Mucosa of stomach (tissue), 1 donor: ENCODE results near the gene HSPG2.

Experiments
- H3K27me3 ChIP-seq: one replicate; pipeline ENCODE4 v1.7.0; 2013; ENCODE audit warnings: mild to moderate bottlenecking, low read length; ENCODE audit not compliant: control insufficient read depth, insufficient read depth
- H3K36me3 ChIP-seq: one replicate; pipeline ENCODE4 v1.7.0; 2013; ENCODE audit warnings: low read length; ENCODE audit not compliant: control insufficient read depth, insufficient read depth
- H3K4me1 ChIP-seq: one replicate; pipeline ENCODE4 v1.7.0; 2013; ENCODE audit warnings: mild to moderate bottlenecking, low read length; ENCODE audit not compliant: control insufficient read depth, insufficient read depth
- H3K4me3 ChIP-seq: one replicate; pipeline ENCODE4 v1.7.0; 2013; ENCODE audit warnings: low read length
- H3K9ac ChIP-seq: one replicate; pipeline ENCODE4 v1.7.0; 2013; ENCODE audit warnings: mild to moderate bottlenecking, low read length, moderate library complexity
- H3K9me3 ChIP-seq: one replicate; pipeline ENCODE4 v1.7.0; 2013; ENCODE audit warnings: mild to moderate bottlenecking, low read length, moderate library complexity; ENCODE audit not compliant: control insufficient read depth
- donor health status: Pancreatic carcinoma.

The HSPG2 gene

DNA sequence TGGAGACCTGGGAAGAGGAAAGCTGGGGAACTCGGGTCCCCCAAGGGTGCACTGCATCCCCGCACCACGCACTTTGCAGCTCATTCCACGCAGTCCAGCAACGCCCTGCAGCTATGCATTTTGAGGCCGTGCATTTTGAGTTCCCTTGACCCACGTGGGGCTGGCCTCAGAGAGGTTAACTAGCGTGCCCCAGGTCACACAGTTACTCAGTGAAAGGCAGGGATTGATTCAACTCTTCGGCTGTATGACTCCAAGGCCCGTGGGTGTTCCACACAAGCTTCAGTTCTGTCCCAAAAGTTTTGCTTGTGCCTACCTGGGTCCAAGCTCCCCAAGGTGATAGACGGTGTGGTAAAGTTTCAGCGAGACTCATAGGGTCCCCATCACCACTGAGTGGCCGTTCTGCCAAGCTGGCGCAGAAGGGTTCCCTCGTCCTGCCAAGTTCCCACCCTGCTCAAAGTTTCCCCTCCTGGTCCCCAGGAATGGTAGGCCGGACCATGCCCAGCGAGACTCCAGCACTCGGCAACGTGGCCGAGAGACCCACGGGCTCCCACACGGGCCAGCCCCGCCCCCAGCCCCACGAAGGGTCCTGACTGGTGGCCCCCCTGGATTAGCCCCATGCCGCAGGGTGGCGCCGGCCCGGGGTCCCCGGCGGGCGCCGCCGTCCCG lies 611 bp downstream of the HSPG2 start:
- H3K9me3 ChIP-seq, result no peaks in the 10 kb centered on the region
- peak overlapping the region; percentile 51 for H3K4me3 ChIP-seq
- H3K27me3 ChIP-seq, result no peaks in the 10 kb centered on the region
- peak overlapping the region; percentile 72 for H3K9ac ChIP-seq
- peaks cover 70% of the 10 kb centered on the region for H3K4me1 ChIP-seq
- no peaks in the 10 kb centered on the region for H3K36me3 ChIP-seq

GRCh38 chr1:21935891-21936365 lies 1.2 kb downstream of the HSPG2 start:
- Histone ChIP-seq H3K4me3 (peak overlapping the region; percentile 51), H3K36me3 (no peaks in the 10 kb centered on the region)

GRCh38 chr1:21935393-21935804 lies 1.7 kb downstream of the HSPG2 start:
- H3K9ac ChIP-seq, result peak overlapping the region; percentile 72

More at GRCh38 chr1:21935891-21936365, 1.2 kb downstream of the HSPG2 start:
- peaks cover 73% of the 10 kb centered on the region for H3K4me1 ChIP-seq
- H3K27me3 ChIP-seq, result no peaks in the 10 kb centered on the region
- peak overlapping the region; percentile 72 for H3K9ac ChIP-seq
- H3K9me3 ChIP-seq, result no peaks in the 10 kb centered on the region

GRCh38 chr1:21933397-21934248 lies 3.5 kb downstream of the HSPG2 start:
- Histone ChIP-seq H3K4me3 (peak overlapping the region; percentile 1), H3K9me3 (no peaks in the 10 kb centered on the region), H3K9ac (peak overlapping the region; percentile 64), H3K4me1 (peaks cover 72% of the 10 kb centered on the region), H3K27me3 (no peaks in the 10 kb centered on the region), H3K36me3 (no peaks in the 10 kb centered on the region)

More at GRCh38 chr1:21935393-21935804, 1.7 kb downstream of the HSPG2 start:
- Histone ChIP-seq H3K4me3 (peak overlapping the region; percentile 51), H3K4me1 (peaks cover 78% of the 10 kb centered on the region), H3K27me3 (no peaks in the 10 kb centered on the region), H3K36me3 (no peaks in the 10 kb centered on the region), H3K9me3 (no peaks in the 10 kb centered on the region)

- Histone ChIP-seq H3K4me1 (peaks cover 74% of the 10 kb centered on the region), H3K9ac (peak overlapping the region; percentile 64), H3K4me3 (no peak overlapping the region), H3K36me3 (no peaks in the 10 kb centered on the region), H3K27me3 (no peaks in the 10 kb centered on the region), H3K9me3 (no peaks in the 10 kb centered on the region)
Observed at GRCh38 chr1:21932127-21932526, 5.0 kb downstream of the HSPG2 start.

GRCh38 chr1:21931171-21932093 lies 5.7 kb downstream of the HSPG2 start:
- H3K4me3 ChIP-seq, result no peak overlapping the region
- H3K36me3 ChIP-seq, result no peaks in the 10 kb centered on the region
- peaks cover 81% of the 10 kb centered on the region for H3K4me1 ChIP-seq
- no peaks in the 10 kb centered on the region for H3K27me3 ChIP-seq
- peak overlapping the region; percentile 64 for H3K9ac ChIP-seq
- H3K9me3 ChIP-seq, result no peaks in the 10 kb centered on the region

DNA sequence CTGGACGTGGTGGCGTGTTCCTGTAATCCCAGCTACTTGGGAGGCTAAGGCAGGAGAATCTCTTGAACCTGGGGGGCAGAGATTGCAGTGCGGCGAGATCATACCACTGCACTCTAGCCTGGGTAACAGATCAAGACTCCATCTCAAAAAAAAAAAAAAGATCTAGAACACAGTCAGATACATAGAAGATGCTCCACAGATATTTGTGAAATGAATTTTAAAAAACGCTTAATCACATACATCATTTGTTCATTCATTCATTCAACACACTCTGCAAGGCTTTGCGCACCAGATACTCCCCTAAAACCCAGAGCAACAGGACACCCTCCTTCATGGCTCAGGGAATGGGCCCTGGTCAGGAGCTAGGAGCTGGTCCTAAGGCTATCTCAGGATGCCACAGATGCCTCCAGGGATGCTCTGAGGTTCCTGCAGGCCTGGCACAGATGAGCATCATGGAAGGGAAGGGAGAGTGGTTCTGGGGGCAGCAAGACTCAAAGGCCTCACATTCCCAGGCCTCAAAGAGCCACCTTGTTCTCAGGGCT lies 6.4 kb downstream of the HSPG2 start:
- no peak overlapping the region for H3K9ac ChIP-seq
- peaks cover 86% of the 10 kb centered on the region for H3K4me1 ChIP-seq
- no peak overlapping the region for H3K4me3 ChIP-seq
- H3K27me3 ChIP-seq, result no peaks in the 10 kb centered on the region
- H3K36me3 ChIP-seq, result no peaks in the 10 kb centered on the region
- no peaks in the 10 kb centered on the region for H3K9me3 ChIP-seq

- Histone ChIP-seq H3K4me1 (peaks cover 86% of the 10 kb centered on the region), H3K27me3 (no peaks in the 10 kb centered on the region), H3K36me3 (no peaks in the 10 kb centered on the region), H3K9ac (no peak overlapping the region), H3K9me3 (no peaks in the 10 kb centered on the region), H3K4me3 (no peak overlapping the region)
Observed at GRCh38 chr1:21930080-21930571, 7.0 kb downstream of the HSPG2 start.

DNA sequence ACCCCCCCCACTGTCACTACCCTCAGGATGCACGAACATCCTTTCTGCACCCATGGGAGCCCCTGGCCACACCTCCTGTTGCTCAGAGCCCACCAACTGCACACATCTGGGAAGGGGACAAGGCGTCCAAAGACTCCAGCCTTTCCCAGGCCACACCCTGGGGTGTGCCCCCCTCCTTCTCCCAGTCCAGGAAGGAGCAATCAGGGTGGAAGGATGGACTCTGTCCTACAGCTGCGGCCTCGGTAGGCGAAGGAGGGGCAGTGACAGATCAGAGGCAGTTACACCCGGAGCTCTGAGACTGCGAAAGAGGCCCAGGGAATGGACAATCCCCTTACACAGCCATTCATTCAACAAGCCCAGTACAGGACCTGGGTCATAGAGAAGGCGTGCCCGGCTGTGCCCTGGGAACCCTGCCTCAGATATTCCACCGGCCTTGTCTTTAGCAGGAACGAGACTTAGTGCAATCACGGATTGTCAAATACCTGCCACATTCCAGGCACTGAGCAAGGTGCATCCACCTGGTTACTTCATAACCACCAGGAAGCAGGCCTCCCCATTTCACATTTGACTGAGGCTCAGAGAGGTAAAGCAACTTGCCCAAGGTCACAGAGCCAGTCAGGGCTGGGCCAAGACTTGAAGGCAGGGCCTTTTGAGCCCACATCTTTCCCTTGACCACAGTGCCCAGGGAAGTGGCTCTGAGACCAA lies 9.4 kb downstream of the HSPG2 start:
- H3K4me1 ChIP-seq, result peaks cover 72% of the 10 kb centered on the region
- H3K27me3 ChIP-seq, result no peaks in the 10 kb centered on the region
- H3K36me3 ChIP-seq, result no peaks in the 10 kb centered on the region
- peak overlapping the region; percentile 6 for H3K9ac ChIP-seq
- H3K4me3 ChIP-seq, result no peak overlapping the region
- no peaks in the 10 kb centered on the region for H3K9me3 ChIP-seq

DNA sequence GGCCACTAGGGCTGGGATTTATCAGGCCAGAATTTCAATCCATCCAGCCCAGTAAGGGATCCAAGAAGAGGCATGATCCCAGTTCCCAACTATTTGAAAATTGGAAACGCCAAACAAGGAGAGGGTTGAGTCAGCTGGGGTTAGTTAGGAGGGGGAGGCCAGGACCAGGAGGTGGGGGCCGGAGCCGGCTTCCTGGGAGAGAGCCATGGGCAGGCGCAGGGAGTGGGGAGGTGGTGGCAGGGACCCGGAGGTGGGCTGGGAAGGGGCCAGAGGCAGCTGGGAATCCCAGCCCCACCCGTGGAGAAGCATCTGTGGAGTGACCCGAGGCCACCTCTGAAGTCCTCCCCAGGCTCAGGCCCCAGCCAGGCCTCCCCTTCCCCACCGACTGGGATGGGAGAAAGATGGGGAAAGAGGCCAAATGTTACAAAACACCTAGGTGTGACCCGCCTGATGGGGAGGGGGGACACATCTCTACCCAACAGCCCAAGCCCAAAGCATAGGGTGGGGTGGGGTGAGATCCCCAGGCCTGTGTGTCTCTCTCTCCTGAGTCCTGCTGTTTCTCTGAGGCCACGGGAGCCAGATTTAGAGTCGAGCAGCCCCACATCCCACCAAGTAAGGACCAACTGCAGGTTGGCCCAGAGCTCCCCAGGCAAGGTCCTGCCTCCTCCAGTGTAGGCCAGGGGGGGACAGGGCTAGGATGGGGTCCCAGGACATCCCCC lies 10.1 kb downstream of the HSPG2 start:
- no peak overlapping the region for H3K4me3 ChIP-seq
- H3K27me3 ChIP-seq, result no peaks in the 10 kb centered on the region
- H3K9me3 ChIP-seq, result no peaks in the 10 kb centered on the region
- peak overlapping the region; percentile 6 for H3K9ac ChIP-seq
- H3K4me1 ChIP-seq, result peaks cover 71% of the 10 kb centered on the region
- H3K36me3 ChIP-seq, result no peaks in the 10 kb centered on the region
